HG03469 (cell line): ENCODE data around the gene ZNF462.
"Not testable (repeated sequence)": the region's sequence is repeated elsewhere in the genome, so short reads cannot be mapped to it uniquely, and the experiment has no call there.

Experiments
- ATAC-seq: cut with Tn5 transposase; IDR thresholded peaks from one replicate; pipeline ENCODE4 v1.9.1; 2021; ENCODE audit warnings: mild to moderate bottlenecking, moderate library complexity, moderate number of reproducible peaks; ENCODE audit not compliant: unreplicated experiment

The ZNF462 gene, protein sequence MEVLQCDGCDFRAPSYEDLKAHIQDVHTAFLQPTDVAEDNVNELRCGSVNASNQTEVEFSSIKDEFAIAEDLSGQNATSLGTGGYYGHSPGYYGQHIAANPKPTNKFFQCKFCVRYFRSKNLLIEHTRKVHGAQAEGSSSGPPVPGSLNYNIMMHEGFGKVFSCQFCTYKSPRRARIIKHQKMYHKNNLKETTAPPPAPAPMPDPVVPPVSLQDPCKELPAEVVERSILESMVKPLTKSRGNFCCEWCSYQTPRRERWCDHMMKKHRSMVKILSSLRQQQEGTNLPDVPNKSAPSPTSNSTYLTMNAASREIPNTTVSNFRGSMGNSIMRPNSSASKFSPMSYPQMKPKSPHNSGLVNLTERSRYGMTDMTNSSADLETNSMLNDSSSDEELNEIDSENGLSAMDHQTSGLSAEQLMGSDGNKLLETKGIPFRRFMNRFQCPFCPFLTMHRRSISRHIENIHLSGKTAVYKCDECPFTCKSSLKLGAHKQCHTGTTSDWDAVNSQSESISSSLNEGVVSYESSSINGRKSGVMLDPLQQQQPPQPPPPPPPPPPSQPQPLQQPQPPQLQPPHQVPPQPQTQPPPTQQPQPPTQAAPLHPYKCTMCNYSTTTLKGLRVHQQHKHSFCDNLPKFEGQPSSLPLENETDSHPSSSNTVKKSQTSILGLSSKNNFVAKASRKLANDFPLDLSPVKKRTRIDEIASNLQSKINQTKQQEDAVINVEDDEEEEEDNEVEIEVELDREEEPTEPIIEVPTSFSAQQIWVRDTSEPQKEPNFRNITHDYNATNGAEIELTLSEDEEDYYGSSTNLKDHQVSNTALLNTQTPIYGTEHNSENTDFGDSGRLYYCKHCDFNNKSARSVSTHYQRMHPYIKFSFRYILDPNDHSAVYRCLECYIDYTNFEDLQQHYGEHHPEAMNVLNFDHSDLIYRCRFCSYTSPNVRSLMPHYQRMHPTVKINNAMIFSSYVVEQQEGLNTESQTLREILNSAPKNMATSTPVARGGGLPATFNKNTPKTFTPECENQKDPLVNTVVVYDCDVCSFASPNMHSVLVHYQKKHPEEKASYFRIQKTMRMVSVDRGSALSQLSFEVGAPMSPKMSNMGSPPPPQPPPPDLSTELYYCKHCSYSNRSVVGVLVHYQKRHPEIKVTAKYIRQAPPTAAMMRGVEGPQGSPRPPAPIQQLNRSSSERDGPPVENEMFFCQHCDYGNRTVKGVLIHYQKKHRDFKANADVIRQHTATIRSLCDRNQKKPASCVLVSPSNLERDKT (N-terminal part only)

DNA sequence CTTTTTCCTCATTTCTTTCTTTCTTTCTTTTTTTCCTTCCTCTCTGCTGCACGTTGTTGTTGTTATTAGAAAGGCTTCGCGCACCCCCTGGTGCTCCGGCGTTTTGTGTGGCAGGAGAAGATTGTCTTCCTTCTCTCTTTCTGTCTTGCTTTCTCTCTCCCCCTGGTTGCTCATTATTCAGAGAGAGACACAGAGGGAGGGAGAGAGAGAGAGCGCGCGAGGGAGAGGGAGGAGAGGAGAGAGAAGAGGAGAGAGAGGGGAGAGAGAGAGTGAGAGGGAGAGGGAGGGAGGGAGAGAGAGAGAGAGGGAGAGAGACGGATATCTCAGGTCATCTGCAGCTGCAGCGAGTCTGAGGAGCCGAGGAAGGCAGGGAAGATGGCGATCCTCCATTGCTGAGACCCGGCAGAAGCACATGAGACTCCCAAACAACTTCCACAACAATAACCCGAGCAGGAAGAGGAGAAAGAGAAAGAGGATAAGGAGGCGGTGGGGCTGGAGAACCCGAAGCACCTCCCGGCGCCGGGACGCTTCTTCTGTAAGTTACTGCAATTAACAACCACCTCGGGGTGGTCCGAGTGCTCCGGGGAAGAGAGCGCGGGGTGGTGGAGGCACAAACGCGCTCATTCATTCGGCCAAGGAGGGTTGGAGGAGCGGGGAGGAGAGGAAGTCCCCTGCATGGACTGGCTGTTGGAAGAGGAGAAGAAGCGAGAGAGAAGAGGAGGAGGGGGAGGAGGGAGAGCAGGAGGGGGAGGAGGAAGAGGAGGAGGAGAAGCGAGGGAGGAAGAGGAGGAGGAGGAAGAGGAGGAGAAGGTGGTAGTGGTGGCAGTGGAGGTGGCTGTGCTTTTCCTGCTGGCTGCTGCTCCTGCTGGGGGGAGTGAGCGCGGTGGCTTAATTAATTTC is at the start of gene ZNF462:
Gene ZNF462, plus strand, starts transcription at position 346 of the 900 bp plus-strand sequence. CDS start 60,218 bp downstream, outside the sequence.
- ATAC-seq = no peak

DNA sequence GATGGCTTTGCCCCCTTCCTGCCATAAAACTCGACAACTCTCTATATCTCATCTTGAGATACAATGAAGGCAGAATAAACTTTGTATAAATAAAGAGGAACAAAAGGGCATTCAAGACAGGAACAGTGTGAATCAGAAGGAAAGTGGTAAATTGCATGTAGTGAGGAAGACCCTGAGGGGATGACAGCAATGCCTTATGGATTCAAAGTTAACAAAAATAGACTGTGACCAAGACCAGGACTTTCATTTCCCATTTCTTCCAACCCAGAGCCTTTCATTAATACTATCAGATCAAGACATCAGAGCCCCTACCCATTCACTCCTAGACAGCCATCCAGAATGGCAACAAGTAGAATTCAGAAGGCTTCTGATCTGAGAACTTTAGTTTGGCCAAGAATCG is 46.4 kb upstream of the ZNF462 start:
- ATAC-seq = no peak

DNA sequence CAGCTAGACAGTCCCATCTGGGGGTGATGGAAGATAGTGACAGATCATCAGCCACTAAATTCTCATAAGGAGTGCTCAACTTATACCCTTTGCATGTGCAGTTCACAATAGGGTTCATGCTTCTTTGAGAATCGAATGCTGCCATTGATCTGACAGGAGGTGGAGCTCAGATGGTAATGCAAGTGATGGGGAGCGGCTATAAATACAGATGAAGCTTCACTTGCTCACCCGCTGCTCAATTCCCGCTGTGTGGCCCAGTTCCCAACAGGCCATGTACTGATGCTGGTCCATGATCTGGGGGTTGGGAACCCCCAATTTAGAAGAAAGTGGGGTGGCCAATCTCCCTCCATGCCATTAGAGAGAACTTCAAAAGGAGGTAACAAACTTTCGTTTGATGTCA is 44.9 kb upstream of the ZNF462 start:
- no peak for ATAC-seq

DNA sequence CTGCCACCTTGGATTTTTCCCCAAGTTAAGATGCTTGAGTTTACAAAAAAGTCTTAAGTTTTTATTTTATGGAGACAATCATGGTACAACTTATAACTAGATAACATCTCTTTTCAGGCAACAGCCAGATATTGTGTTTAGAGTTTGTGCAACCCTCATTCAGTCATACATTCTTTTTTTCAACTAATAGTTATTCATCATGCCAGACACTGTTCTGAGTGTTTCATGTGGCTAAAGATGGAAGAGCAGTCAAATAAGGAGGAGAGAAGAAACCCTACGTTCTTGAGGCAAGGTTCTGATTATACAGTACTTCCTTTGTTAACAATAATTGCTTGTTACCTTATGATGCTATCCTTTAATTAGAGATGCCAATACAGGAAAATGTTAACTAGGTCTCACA is 42.1 kb upstream of the ZNF462 start:
- no peak for ATAC-seq

DNA sequence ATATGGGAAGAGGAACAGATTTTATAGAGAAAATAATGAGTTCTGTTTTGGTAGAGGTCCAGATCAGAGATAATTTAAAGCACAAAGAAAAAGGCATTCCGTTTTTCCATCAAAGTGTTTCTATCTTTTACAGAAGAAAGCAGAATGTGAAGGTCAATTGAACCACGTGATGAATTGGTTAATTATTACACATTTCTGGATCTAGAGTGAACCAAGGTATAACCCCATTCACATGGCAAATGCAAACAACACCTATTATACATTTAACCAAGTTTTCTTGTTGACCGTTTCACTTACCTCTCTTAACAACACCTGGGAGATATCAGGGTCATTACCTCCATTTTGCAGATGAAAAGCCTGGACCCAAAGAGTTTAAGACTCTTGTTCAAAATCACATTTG is 34.9 kb upstream of the ZNF462 start:
- ATAC-seq = no peak

DNA sequence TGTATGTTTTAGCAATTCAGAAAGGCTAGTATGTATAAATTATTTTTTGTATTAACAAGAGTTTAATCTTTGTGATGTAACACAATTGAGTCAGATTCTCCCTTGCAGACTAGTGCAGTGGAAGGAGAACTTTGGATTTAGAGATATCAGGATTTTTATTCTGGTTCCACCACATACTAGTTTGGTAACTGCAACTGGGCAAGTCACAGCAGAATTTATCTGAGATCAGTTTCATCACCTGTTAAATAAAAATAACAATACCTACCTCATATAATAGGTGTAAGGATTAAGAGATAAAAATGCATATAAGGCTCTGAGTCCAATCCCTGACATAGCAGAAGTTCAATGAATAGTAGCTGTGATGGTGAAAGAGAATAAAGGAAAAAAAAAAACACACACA is 34.0 kb upstream of the ZNF462 start:
- ATAC-seq = no peak

DNA sequence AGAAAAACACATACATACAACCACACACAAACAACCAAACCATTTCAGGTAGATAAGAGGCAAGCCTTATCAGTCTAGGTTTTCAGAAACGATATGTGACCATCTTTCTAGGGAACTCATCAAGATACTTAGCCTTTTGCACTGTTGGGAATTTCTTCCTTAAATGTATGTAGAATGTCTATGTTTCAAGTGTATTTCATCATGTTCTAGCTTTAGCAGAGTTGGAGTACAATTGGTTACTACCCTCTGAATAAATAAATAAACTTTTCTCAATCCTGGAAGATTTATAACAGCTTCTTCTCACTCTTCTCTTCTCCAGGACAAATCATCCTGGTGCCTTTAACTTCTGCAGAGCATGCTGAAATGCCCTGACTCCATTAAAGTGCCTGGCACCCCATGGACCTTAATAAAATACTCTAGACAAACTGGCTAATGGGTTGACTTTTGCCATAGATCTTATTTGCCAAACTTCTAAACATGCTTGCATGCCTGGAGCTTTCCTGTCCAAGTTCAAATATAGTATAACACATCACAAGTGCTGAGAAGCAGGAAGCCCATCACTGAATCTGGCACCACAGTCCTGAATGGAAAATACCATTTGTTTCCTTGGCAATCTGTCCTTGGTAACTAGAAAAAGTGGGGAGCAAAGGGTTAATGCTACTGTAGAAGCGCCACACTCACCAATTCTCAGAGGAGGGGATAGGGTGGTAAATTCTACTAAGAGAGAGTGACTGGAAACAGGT is 33.1 kb upstream of the ZNF462 start:
- no peak for ATAC-seq

DNA sequence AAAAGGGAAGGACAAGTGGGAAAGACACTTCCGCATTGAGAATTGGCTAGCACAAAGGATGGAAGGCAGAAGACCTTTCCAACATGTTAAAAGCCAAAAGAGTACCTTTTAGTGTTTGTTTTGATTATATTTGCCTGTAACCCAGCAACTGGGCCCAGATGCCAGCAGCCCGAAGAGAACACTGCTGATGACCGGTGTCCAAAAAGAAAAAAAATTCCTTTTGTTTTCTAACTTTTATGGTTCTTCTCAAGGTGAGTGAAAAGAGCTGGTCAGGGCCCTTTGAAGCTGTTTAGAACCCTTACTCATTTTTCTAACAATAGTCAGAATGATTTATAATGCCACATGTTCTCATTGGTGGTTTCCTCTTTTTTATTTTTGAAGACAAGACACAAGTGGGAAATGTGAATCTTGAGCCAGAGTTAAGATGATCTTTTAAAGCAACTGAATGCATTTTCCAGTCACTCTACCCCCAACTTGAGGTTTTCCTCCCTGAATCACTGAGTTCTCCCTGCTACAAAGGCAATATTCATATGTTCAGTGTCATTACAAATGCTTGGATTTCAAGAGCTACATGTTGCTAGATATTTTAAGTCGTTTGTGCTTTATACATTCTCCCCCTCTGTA is 32.3 kb upstream of the ZNF462 start:
- ATAC-seq = no peak

DNA sequence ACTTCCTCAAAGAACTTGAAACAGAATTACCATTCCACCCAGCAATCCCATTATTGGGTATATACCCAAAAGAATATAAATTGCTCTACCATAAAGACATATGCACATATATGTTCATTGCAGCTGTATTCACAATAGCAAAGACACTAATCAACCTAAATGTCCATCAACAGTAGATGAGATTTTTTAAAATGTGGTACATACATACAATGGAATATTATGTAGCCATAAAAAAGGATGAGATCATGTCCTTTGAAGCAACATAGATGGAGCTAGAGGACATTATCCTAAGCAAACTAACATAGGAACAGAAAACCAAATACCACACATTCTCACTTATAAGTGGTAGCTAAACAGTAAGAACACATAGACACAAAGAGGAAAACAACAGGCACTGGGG is 28.1 kb upstream of the ZNF462 start:
- no peak for ATAC-seq

DNA sequence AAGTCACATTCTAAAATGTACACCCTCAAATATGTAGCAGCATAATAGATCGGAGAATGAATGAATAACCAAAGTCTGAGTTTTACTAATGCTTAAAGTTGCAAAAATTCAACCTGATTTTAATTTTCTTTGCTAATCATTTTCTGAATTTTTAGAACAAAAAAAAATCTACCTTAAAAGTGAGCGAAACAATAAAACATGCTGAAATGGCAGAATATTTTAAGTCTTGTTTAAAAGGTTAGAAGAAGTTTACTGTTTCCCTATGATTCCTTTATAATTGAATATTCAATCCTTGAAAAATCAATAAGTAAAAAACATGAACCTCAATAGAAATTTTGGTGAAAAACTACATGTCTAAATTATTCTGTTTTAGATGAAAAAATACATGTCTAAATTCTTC is 27.1 kb upstream of the ZNF462 start:
- ATAC-seq = no peak

DNA sequence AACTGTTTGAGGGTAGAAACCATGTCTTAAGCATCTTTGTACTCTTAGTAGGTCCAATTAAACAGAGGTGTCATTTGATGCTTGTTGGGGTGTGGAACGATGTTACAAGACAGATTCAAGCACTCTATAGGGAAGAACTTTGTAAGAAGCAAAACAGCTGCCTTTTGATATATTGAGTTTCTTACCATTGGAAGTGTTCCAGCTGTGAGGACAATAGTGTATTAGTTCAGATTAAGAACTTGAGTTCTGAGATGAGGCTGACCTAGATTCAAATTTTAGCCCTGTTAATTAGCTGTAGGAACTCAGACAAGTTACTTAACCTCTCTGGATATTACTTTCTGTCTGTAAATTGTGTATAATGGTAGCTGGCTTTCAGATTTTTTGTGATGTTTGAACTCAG is 19.6 kb upstream of the ZNF462 start:
- ATAC-seq = no peak

DNA sequence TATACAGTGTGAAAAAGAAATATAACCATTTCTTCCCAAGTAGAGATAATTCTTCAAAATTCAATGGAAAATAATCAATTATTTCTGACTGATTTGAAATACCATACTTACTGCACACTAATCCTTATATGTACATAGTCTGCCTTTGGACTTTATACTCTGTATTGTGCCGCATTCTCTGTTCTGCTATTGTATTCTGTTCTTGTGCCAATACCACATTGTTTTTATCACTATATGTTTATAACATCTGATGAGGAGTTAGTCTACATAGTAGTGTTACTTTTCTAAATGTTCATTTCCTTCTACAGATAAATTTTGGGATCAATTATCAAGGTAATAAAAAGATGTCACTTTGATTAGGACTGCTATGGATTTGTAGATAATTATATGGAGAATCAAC is 16.7 kb upstream of the ZNF462 start:
- no peak for ATAC-seq

DNA sequence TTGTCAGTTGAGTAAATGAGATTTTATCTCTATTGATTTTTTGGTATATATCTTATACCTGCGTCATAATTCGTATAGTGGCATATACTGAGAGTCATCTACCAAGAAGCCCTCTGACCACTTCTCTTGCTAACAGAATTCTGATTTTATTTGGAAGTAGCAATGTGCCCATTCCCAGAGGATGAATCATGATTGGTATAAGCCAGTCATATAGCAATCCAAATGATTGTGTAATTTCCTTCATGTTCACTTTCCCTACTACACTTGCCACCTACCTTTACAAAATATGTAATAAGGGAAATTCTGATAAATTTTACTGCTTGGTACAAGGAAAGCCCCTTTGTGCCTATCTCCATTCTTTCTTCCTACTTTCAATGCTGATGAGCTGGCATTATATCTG is 16.1 kb upstream of the ZNF462 start:
- no peak for ATAC-seq

DNA sequence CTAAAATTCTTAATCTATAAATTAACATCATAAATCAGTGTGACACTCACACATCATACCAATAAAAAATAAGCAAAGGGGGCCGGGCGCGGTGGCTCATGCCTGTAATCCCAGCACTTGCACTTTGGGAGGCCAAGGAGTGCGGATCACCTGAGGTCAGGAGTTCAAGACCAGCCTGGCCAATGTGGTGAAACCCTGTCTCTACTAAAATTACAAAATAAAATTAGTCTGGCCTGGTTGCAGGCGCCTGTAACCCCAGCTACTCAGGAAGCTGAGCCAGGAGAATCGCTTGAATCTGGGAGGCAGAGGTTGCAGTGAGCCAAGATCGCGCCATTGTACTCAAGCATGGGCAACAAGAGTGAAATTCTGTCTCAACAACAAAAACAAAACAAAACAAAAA is 11.3 kb upstream of the ZNF462 start:
- not testable (repeated sequence) for ATAC-seq

DNA sequence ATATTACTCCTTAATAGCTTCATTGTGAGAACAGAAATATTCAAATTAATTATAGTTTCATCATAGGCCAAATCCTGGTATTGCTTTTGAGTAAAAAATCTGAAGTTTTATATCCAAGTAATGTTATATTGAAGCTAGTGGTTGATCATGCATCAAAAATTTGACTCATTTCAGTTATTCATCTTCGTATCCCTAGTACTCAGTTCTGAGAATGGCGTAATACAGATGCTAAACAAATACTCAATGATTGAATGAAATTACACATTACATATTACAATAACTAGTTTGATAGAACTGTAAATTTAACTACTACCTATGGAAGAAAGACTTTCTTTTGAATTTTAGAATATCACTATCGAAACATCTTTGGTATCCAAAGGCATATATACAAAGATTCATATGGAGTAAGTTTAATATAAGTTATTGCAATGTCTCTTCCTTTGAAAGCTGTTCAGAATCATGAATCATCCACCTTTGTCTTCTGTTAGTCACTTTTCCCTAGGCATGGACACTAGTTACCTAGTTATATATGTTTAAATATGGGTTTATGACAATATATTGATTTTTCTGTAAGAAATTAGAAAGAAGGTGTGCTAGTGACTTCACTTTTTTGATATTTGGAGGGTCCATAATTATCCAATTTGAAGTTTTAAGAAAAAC is 5.0 kb upstream of the ZNF462 start:
- ATAC-seq = no peak

DNA sequence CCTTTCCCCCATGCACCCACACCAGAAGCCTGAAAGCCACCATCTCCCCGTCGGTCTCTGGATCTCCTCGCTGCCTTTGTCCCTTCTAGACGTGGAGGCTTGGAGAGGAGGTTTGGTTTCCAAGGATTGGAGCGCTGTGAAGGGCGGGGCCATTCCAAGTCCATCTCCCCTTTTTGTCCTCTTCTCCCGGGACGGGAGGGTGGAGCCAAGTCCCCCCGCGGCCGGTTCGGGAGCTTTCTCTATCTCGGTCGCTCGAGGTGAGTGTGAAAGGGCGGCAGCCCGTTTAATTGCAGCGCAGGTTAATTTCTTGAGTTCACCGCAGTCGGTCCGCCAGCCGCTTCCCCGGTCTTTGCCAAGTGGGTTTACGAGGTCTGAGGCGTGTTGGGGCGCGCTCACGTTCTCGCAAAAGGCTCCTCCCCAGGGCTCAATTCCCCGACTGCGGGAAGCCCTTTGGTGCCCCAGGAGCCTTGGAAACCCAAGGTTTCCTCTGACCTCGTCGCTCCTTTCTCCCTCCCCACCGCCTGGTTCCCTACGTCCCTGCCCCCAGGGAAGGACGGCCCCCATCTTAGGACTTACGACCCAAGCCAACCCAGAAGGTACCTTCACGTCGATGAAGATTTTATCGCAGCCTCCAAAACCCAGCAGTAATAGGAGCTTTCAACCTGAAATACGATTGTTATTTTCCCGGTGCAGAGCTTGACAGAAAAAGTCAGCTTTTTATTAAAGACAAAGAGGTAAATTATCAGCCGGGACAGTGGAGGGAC is 2.8 kb upstream of the ZNF462 start:
- no peak for ATAC-seq

DNA sequence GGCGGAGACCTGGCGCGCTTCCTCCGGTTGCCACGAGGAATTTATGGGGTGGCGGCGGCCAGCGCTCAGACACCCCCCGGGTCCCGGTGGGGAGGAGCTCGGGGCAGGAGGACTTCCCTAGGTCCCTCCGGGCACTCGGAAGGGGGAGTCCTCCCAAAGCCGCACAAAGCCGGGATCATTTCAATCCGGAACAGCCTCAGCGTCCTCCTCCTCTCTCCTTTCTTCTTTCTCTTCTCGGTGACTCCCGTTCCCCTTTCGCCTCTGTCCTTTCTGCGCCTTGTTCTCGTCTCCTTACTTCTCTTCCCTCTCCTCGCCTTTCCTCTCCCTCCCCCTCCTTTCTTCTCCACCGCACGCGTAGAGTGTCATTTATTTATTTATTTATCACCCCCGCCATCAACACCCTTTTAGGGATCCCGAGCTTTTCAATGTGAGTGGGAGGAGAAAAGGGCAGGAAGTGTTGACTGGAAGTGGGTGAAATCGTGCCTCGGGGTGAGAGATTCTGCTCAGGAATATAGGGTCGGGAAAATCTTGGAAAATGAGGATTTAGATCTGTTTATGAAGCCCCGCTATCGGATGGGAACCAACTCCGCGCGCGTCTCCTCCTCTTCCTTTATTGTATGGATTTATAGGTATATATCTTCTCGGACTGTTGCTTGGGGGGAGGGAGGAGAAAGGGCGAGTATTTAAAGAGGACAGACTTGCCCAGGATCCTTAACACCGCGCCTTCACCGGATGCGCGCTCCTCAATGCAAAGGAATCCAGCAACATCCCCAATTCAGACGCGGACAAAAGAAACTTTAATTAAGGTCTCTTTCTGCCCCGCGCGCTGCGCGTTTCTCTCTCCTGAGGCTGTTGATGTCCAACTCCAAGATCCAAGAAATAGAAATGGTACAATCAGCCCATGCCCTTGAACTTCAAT is 2.0 kb upstream of the ZNF462 start:
- ATAC-seq = no peak
